Smooth muscle cell of the coronary artery (primary cell): ENCODE data around the gene ZFYVE1. TPM values are rescaled to one million over a fixed set of nuclear protein-coding genes. Genes with fewer than 3 reads are reported as not detected.

Experiments
- total RNA-seq: library from RNA; depleted of rRNA; stranded (reverse); fragments of >200 nt; gene quantifications from 2 replicates; pipeline ENCODE4 v1.2.3, GENCODE V29; 2014; ENCODE audit warnings: low replicate concordance

Gene ZFYVE1
- total RNA-seq: 13.3 and 34.3 TPM in 2 replicates

GRCh38 chr14:73026845-73027542, at the start of gene ZFYVE1:
Gene ZFYVE1 (minus strand): TSS chr14:73027106. CDS start chr14:73024508, 2,598 bp downstream.

GRCh38 chr14:73058224-73058921, 31.5 kb upstream of the ZFYVE1 start, which contains the start of gene RBM25:
Gene RBM25 (plus strand): TSS chr14:73058534. CDS start chr14:73071642, 13,108 bp downstream.

GRCh38 chr14:72926292-72927028, 100.4 kb downstream of the ZFYVE1 start, which contains the start of gene DCAF4:
Gene DCAF4 (plus strand): TSS chr14:72926464. CDS start chr14:72937979, 11,515 bp downstream.

Other genes with a start within 250 kb of the ZFYVE1 start
- 2.0 and 8.9 TPM in 2 replicates for gene DPF3, start 133.0 kb downstream of the ZFYVE1 start, total RNA-seq
- gene DCAF4, start 100.6 kb downstream of the ZFYVE1 start, total RNA-seq: 8.2 and 15.0 TPM in 2 replicates
- 22.6 and 22.7 TPM in 2 replicates for gene RBM25, start 31.4 kb upstream of the ZFYVE1 start, total RNA-seq
- 36.3 and 63.4 TPM in 2 replicates for gene PSEN1, start 109.4 kb upstream of the ZFYVE1 start, total RNA-seq
- 2.4 and 2.5 TPM in 2 replicates for gene PAPLN, start 210.4 kb upstream of the ZFYVE1 start, total RNA-seq